NCI-H1930 (cell line): Measurements from ENCODE around the gene GPER1.
"Not testable (repeated sequence)": the region's sequence is repeated elsewhere in the genome, so short reads cannot be mapped to it uniquely, and the experiment has no call there.

Source experiments
- DNase-seq, 2 experiments: peaks; one replicate each; lab custom pipeline; 2025; lab: John Stamatoyannopoulos, UW

Gene GPER1

DNA sequence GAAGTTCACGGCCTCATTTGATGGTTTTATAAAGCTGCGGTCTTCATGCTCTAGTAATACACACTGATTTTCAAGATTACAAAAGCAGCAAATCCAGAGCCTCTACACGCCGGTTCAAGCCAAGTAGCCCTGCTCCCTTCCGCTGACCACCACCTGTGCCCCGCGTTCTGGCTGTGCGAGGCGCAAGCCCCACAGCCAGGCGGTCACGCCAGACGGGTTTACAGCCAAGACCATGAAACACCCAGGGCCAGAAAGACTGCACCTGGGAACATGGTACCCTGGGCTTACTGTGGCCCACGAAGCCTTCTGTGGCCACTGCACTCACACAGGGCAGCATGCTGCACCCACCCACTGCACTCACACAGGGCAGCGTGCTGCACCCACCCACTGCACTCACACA is 33.6 kb downstream of the GPER1 start:
- DNase-seq, result no peak

DNA sequence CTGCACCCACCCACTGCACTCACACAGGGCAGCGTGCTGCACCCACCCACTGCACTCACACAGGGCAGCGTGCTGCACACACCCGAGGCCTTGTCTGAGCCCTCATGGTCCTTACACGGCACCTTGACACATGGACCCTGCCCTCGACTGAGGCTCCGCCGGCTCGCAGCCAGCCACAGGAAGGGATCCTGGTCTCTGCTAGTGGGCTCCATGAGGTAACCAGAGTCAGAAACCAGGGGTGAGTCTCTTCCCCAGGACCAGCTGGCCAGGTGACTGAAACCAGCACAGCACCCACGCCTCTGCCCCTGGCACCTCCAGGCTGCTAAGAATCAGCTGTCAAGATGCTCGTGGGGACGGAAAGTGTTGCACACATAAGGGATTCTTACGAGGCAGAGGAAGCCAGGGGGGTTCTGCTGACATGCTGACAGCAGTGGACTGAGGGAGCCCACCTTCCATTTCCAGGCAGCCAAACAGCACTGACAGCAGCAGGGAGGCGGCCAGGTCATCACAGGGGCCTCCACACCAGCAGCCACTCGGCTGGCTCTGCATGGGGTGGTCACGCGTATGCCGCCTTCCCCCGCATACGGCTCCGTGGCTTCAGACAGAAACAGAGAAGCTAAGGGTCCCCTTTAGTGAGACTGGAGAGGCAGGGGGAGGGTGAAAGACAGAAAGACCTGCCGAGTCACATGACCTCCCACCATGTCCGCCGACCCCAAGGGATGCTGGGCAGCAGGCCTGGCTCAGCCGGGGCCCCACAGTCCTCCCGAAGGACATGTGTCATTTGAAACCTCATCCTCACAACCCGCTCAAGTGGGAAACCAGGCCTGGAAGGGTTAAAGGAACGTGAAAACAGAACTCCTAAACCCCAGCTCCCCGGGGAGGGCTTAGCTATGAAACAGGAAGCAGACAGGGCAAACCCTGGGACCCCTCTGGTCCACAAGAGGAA is 34.2 kb downstream of the GPER1 start:
- no peak for DNase-seq

DNA sequence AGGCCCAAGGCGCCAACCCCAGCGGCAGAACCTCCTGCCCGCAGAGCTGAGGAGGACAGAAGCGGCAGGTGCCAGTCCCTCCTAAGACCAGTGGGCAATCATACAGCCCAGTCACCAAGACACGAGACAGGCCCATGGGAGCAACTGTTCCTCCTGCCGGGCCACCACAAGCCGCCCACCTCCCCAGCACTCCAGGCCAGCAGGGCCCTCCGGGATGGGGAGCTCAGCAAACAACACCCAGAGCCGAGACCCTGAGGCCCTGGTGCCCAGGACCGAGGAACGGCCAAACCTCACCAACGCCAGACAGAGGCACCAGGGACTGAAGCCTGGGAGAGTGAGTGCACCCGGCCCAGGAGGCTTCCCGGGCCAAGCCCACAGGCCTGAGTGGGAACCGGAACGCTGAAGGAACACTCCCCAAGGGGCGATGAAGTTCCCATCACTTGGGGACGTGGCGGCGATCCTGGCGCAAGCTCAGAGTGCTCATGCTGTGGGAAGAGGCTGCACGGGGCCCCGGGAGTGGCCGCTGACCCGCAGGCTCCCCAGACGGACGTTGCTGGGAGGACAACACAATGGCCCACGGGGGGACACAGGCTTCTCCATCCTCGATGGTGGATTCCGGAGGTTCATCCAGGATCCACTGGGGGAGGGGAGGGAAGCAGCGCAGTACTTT is 35.1 kb downstream of the GPER1 start:
- DNase-seq, result no peak

DNA sequence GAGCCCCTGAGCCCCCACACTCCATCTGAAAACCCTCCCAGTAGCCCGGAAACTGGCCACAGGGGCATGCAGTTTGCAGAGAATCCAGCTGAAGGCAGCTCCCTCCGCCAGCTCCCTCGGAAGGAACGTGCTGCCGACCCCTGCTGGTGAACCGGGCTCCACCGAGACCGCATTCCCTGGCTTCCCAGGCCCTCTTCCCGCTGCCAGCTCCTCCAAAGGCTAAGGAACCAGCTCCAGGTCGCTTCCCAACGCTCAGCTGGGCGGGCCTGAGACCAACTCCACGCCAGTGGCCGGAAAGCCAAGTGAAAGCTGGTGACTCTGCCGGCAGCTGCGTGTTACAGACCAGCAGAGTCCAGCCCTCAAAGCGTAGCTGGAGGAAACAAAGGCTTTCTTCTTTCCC is 35.8 kb downstream of the GPER1 start:
- no peak for DNase-seq

DNA sequence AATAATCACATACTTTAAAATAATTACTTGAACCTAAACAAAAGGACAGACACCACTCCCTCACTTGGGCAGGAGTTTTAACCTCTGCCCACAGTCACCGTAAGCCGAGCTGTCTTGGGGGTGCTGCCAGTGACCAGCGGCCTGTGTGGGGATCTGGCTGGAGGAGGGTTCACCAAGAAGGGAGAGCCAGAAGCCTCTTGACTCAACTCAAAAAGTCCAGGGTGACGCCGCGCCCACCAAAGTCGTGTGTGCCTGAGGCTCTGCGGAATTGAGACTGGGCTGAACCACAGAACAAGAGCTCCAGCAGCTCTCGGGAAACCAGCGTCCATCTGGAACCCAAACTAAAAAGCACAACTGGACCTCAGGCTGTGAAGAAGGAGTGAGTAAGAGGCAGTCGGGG is 36.3 kb downstream of the GPER1 start:
- no peak for DNase-seq

DNA sequence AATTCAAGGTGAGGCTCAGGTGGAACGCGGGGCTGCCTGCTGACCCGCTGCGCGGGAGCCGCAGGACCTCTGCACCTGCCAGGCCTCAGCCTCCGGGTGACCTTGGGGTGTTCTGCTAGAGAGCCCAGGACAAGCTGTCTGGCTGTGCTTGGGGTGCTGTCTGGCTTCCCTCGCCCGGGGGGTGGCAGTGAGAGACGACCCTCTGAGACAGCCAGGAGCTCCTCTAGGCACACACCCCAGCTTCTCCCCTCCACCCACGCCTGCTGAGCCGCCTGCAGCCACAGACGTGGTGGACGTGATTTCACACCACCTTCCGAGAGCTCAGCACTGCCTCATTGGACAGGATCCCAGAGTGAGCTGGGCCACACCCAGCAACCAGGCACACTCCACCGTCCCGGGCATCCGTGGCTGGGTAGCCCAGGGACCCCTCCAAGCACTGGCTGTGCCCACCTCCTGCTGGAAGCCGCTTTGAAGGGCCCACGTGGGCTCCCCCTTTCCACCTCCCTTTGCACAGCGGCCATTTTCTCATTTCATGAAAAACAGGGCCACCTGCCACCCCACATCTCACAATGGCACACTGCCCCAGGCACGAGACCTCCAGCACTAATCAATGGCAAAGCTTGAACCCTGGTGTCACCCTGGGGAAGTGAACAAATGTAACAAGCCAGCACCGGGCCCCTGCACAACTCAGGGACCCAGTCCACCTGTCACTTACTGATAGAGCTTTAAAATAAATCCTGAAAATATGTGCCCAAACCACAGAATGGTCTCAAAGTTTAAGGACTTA is 37.1 kb downstream of the GPER1 start:
- no peak for DNase-seq

DNA sequence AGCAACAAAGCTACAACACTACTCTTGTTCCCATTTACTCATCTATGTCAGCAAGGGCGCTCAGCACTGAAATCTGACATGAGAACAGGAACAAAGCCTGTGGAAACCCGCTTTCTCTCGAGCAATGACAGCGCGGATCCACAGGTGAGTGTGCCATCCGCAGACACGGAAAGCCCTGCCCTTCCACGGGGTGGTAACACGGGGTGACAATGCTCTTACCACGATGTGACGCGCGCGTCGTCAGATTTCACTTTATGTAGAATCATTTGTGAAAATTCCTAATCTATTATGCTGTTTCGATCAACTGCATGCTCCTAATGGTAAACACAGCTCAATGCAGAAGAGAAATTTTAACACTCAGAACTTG is 37.7 kb downstream of the GPER1 start:
- no peak for DNase-seq

DNA sequence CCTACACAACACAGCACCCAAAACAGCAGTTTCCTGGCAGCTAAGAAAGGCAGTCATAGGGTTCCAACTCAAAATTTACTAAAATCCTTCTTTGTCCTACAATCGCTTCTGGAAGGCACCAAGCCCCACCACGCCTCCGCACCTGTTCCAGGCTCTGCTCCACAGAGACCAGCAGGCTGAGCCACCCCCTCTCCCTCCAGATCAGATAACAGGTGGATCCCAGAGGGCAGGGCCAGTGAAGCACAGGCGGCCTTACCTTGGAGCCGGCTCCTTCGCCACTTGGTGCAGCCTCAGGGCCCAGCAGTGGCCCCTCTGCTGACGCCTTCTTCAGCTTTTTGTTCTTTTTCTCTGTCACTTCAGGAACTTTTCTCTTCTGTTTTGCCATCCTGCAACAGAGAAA is 39.1 kb downstream of the GPER1 start:
- DNase-seq, result no peak

DNA sequence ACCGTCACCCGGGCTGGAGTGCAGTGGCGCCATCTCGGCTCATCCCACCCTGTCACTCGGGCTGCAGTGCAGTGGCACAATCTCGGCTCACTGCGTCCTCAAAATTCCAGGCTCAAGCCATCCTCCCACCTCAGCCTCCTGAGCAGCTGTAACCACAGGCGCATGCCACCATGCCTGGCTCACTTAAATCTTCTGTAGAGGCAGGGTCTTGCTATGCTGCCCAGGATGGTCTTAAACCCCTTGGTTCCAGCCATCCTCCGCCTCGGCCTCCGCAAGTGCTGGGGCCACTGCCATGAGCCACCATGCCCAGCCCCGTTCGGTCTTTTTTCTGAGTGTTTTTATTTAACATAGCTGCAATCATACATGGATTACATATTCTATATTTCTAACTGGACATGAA is 41.5 kb downstream of the GPER1 start:
- no peak for DNase-seq

DNA sequence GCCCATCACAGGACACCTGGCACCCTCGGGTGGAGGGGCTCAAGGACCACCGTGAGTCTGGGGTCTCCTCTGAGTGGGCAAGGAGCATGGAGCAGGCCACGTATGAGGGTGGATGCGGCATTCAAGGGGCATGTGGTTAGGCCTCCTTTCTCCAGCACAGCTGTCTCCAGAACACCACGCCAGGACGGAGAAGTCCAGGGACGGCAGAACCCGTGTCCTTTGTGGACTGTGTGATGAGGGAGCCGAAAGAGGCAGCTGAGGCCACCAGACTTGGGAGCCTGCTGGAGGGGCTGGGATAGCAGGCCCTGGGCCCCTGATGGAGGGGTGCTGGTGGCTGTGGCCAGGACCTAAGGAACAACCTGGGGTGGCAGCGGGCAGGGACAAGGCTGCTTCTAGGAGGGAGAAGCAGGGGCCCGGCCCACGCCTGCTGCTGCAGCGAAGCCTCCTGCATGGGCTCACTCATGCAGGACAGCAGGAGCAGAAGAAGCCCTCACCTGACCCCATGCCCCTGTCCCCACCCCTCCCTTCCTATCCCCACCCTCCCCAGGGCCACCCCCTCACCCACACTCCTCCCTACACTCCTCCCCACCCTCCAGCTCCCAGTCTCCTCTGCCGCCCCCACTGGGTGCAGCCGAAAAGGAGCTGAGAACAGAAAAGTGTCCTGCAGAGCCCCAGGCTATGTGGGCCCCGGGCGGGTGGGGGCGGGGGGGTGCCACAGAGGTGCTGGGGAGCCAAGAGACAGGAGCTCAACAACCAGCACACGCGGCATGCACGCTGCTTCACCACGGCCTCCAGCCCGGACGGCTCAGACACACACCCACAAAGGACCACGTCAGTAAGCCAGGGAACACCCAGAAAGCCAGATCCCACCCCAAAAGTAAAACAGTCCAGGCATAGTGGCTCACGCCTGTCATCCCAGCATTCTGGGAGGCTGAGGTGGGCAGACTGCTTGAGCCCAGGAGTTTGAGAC is 42.4 kb downstream of the GPER1 start:
- no peak for DNase-seq

DNA sequence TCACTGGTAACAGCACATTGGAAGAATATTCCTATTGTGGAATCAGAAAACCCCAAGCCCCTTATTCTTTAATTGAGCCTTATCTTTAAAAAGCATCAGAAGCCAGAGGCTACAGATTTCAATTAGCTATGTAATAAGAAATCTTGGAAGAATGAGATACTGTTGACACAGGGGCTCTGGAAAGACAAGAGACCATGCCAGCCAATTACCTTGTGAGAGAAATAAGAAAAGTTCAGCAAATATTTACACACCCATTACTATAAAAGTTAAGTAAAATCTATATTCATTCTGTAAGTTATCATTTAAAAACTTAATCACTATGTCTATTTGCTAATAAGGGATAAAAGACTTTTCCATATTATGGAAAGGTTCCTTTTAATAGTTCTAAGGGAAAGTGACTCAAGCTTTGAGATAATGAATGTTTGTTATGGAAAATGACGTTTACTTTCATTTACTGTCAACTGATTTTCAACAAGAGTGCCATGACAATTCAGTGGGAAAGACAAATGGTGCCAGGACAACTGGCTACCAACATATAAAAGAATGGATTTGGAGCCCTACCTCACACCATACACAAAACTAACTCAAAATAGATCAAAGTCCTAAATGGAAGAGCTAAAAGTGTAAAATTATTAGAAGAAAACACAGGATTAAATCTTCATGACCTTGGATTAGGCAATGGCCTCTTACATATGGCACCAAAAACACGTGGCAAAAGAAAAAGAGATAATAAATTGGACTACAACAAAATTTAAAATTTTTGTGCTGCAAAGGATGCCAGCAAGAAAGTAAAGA is 43.8 kb downstream of the GPER1 start:
- no peak for DNase-seq

DNA sequence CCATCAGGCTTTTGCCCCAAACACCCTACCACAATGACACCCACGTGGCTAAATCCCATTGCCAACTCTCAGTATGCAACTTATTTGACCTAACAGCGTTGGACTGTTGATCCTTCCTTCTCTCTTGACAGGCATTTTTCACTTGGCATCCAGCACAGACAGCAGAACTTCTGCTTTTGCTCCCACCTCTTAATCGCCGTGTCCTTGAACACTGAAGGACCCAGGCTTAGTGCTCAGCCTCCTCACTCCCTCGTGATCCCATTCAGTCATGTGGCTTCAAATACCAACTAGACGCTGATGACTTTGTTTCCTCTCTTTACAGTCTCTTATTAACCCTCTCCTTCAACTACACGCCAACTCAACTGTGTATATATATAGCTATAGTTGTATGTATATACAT is 47.0 kb downstream of the GPER1 start:
- no peak for DNase-seq

DNA sequence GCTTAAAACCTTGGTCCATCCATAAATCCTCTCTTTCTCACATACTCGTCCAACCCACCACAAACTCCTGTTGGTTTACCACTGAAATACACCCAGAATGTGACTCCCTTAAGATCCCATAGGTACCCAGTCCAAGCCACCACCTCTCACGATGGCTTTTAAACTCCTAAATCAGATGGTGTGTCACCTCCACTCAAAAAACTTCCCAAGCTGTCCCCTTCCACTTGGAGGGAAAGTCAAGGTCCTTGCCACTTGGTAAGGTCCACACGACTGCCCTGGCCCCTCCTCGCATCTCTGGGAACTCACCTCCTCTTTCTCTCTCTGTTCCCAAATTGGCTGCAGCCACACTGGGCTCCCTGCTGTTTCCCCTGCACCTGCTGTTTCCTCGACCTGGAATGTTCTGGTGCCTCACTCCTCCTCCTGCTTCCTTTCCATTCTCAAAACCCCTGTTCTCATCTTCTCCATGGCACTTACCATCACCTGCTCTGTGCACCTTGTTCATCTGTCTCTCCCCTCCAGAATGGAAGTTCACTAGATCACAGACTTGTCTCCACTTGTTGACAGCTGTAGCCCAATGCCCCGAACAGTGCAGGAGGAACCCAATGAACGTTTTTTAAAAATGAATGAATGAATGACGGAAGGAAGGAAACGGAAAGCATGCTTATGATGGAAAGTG is 49.1 kb downstream of the GPER1 start:
- no peak for DNase-seq

DNA sequence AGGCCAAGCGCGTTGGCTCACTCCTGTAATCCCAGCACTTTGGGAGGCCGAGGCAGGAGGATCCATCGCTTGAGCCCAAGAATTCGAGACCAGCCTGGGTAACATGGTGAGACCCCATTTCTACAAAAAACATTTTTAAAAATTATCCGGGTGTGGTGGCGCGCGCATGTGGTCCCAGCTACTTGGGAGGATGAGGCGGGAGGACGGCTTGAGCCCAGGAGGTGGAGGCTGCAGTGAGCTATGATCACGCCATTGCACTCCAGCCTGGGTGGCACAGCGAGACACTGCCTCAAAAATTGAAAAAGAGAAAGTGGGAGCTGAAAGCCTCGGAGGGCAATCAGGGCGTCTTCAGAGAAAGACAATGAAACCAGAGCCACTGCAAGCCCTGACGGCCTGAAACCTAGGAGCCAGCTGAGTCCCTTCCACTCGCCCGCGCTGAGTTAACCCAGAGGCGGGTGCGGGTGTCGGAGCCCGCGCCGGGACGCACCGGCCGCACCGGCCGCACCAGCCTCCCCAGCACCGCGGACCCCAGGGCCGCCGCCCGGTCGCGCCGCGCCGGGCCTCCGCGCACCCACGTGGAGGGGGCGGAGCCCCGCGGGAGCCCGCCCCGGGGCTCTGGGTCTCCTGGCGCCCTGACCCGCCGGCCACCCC is 49.7 kb downstream of the GPER1 start:
- no peak for DNase-seq

DNA sequence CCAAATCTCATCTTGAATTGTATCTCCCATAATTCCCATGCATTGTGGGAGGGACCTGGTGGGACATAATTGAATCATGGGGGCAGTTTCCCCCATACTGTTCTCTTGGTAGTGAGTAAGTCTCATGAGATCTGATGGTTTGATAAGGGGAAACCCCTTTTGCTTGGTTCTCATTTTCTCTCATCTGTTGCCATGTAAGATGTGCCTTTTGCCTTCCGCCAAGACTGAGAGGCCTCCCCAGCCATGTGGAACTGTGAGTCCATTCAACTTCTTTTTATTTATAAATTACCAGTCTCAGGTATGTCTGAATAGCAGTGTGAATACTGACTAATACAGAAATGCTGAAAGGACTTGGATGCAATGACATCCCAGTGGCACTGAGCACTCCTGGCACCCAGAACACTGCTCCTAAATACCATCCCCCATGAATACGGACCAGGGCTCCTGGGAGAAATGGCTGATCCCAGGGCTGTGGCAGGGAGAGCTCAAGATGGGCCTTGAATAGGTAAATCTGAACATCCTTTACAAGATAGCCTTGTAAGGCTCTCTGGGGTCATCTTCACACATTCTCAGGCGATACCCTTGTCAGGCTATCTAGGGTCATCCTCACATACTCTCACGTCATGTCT is 52.7 kb downstream of the GPER1 start:
- no peak for DNase-seq

DNA sequence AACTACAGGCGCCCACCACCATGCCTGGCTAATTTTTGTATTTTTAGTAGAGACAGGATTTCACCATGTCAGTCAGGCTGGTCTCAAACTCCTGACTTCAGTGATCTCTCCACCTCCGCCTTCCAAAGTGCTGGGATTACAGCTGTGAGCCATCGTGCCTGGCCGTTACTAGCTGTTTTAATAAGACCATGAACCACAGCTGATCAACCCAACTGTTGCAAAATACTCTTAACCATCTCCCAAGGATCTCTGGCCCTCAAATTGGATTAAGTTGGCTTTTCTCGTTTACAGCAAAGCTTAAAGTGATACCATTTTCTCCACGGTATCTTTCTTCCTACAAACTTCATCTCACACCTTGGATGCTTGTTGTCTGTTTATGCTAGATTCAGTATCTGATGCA is 53.7 kb downstream of the GPER1 start:
- no peak for DNase-seq

DNA sequence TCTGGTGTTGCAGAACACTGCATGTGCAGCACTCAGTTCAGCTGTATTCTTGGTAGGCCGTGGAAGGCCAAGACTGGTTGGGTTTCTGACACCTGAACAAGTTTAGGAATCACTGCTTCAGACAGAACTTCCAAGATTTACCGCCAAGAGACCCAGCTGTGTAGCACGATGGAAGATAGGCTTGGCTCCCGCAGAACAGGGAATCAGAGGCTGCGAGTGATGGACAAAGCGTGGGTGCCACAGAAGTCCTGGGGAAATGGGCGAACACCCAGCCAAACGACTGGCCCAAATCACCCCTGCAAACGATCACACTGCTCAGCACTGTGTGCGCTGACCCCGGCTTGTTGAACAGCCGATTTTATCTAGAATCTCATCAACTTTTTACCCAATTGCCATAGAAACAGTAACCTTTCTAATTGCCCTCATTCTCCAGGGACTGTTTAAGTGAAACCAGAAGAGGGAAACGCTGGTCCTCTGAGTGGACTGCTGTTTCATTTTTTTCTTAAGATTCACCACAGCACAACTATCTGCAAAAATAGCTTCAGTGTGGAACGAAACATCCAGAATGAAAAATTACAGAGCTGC is 54.2 kb downstream of the GPER1 start:
- no peak for DNase-seq

DNA sequence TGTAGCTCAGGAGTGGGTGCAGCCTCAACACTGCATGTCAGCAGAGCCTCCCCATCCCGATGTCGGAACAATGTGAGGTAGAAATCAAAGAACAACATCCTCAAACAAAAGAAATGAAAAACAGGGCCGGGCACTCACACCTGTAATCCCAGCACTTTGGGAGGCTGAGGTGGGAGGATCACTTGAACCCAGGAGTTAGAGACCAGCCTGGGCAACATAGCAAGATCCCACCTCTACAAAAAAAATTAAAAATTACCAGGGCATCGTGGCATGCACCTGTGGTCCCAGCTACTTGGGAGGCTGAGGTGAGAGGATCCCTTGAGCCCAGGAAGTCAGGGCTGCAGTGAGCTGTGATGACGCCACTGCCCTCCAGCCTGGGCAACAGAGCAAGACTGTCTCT is 55.1 kb downstream of the GPER1 start:
- DNase-seq, result not testable (repeated sequence)
